Measurements from ENCODE around the gene CDH4. TPM values are rescaled to one million over a fixed set of nuclear protein-coding genes. Genes with fewer than 3 reads are reported as not detected.

CDH4 gene
- total and polyA plus RNA-seq, 2 donors (not counting 3 experiments of a cell fraction or from before 2014, with no cell fraction given): 0.17 to 0.51 TPM

DNA sequence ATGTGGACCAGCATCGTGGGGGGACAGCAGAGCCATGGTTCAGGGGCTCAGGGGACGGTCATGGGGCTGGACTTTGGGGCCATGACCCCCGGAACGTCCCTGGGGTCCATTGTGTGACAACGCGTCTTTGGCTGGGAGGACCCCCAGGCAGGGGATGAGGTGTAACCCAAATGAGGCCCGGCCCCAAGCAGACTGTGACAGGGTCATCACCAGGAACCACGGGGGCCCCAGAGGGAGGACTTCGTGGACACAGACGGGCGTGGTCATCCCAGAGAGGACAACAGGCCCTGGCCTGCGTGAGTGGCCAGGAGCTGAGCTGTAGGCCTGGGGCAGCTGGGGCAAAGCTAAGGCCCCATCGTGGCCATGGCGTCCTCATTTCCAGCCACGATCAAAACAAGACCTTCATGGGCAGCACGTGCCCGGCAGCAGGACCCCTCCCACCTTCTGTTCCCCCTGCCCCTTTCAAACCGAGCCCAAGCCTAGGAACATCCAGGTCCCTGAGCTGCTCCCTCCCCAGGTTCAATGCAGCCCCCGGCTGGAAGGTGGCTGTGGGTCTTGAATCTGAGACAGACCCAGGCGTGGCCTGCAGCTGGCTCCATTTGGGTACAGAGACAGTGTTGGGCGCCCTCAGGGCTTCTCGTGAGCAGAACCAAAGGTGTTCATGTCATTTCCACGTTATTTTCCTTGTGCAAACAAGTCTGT, 625.9 kb downstream of the CDH4 start:
- H3K9me3 ChIP-seq (replicated peaks; ENCODE audit: control insufficient read depth, insufficient read depth, low read length): no peaks in the 10 kb centered on the region
- no peak overlapping the region for H3K27ac ChIP-seq (ENCODE audit: insufficient read depth, low read depth, low read length)
- no peak overlapping the region for H3K4me3 ChIP-seq (replicated peaks in 1 of 3; ENCODE audit: insufficient read depth in 1 of 3, low read depth in 1 of 3, low read length in 3 of 3)
- ChIA-PET POLR2A (no interaction called here), CTCF (no interaction called here)
- no peak overlapping the region for H3K9ac ChIP-seq (replicated peaks; ENCODE audit: extremely low read depth, insufficient read depth, low read length)
- H3K4me2 ChIP-seq (ENCODE audit: insufficient read depth, low read length): no peak overlapping the region
- DNase-seq (ENCODE audit: low read depth, low spot score): no peak
- H3K36me3 ChIP-seq (ENCODE audit: control insufficient read depth in 2 of 2, extremely low read depth in 1 of 2, insufficient read depth in 2 of 2, low read length in 2 of 2): no peaks in the 10 kb centered on the region
- no peaks in the 10 kb centered on the region for H4K20me1 ChIP-seq (replicated peaks; ENCODE audit: control insufficient read depth, extremely low read depth, insufficient read depth, low read length)
- TF ChIP-seq CTCF (IDR thresholded peaks at IDR 0.05; ENCODE audit: extremely low read depth in 1 of 2, insufficient read depth in 1 of 2, low read depth in 1 of 2, low read length in 2 of 2) (no peak), GATA2 (IDR thresholded peaks at IDR 0.05; ENCODE audit: insufficient read depth, insufficient read length, low read depth, low read length) (no peak), POLR2A (IDR thresholded peaks at IDR 0.05; ENCODE audit: low read depth, low read length) (no peak), POLR2AphosphoS5 (IDR thresholded peaks at IDR 0.05; ENCODE audit: insufficient read depth, low read depth, low read length) (no peak), MYC (IDR thresholded peaks at IDR 0.05; ENCODE audit: low read depth, low read length) (no peak), EZH2 (IDR thresholded peaks at IDR 0.05; ENCODE audit: borderline replicate concordance, low read depth, low read length, severe bottlenecking) (no peak), JUN (IDR thresholded peaks at IDR 0.05; ENCODE audit: borderline replicate concordance, insufficient read depth, insufficient read length, low read depth) (no peak), FOS (IDR thresholded peaks at IDR 0.05; ENCODE audit: borderline replicate concordance, insufficient read depth, low read length) (no peak), MAX (IDR thresholded peaks at IDR 0.05; ENCODE audit: insufficient read depth, insufficient read length) (no peak)
- intact Hi-C loops (cut with micrococcal nuclease) (no loop called here), dilution Hi-C loops (cut with MboI; ENCODE audit: extremely low pct_ligation_motif_present, low sequenced_read_pairs) (no loop called here)
- H2AFZ ChIP-seq (ENCODE audit: low read depth, low read length): no peak overlapping the region
- no peaks in the 10 kb centered on the region for H3K79me2 ChIP-seq (ENCODE audit: control insufficient read depth, insufficient read depth, low read length)
- FAIRE-seq: no peak
- no TSS peak for BruUV-seq (replicated peaks)
- H3K4me1 ChIP-seq (ENCODE audit: control insufficient read depth, extremely low read depth, insufficient read depth, low read length): no peaks in the 10 kb centered on the region
- no peaks in the 10 kb centered on the region for H3K27me3 ChIP-seq (ENCODE audit: control insufficient read depth in 2 of 2, insufficient read depth in 2 of 2, low read length in 2 of 2)
- no peaks in the 10 kb centered on the region for H3K9me1 ChIP-seq (replicated peaks; ENCODE audit: control insufficient read depth, extremely low read depth, insufficient read depth, low read length)

All from endothelial cell of umbilical vein (primary cell).